GM23338 (cell line): ENCODE data around the gene MEIOSIN. TPM values are rescaled to one million over a fixed set of nuclear protein-coding genes. Genes with fewer than 3 reads are reported as not detected.

Source experiments
- ATAC-seq: fragments of 200-7000 bp; cut with Tn5 transposase; 3 replicates; pipeline ENCODE4 v1.9.1; 2020
- DNase-seq: peaks from one replicate; pipeline ENCODE4 v3.0.0-alpha.2; 2015; ENCODE audit warnings: low spot score
- H2AFZ ChIP-seq: fragments of 200-600 bp; sonication (generic); 2 replicates; pipeline ENCODE4 v1.8.0; 2016; ENCODE audit warnings: antibody characterized with exemption, mild to moderate bottlenecking, moderate library complexity
- H3F3A ChIP-seq: fragments of 200-600 bp; sonication (generic); replicated peaks from 2 replicates; pipeline ENCODE4 v1.8.0; 2017; ENCODE audit warnings: antibody characterized with exemption, mixed run types, low read depth
- H3K27ac ChIP-seq: fragments of 200-600 bp; sonication (generic); 2 replicates; pipeline ENCODE4 v1.6.1; 2016; ENCODE audit warnings: low read depth
- H3K27me3 ChIP-seq: fragments of 200-600 bp; sonication (generic); 2 replicates; pipeline ENCODE4 v1.8.0; 2016; ENCODE audit warnings: mild to moderate bottlenecking, mixed run types, moderate library complexity; ENCODE audit not compliant: insufficient read depth
- H3K36me3 ChIP-seq: fragments of 200-600 bp; sonication (generic); 2 replicates; pipeline ENCODE4 v1.8.0; 2016; ENCODE audit warnings: mild to moderate bottlenecking; ENCODE audit not compliant: insufficient read depth
- H3K4me1 ChIP-seq: fragments of 200-600 bp; sonication (generic); 2 replicates; pipeline ENCODE4 v1.8.0; 2016; ENCODE audit warnings: mild to moderate bottlenecking, moderate library complexity; ENCODE audit not compliant: insufficient read depth
- H3K4me2 ChIP-seq: fragments of 200-600 bp; sonication (generic); 2 replicates; pipeline ENCODE4 v1.7.1; 2017; ENCODE audit warnings: mixed run types
- H3K4me3 ChIP-seq: fragments of 200-600 bp; sonication (generic); 2 replicates; pipeline ENCODE4 v1.6.1; 2016; ENCODE audit warnings: mixed run types
- H3K79me2 ChIP-seq: fragments of 200-600 bp; sonication (generic); replicated peaks from 2 replicates; pipeline ENCODE4 v1.8.0; 2017; ENCODE audit warnings: mild to moderate bottlenecking; ENCODE audit not compliant: insufficient read depth
- H3K9me2 ChIP-seq: fragments of 200-600 bp; sonication (generic); 2 replicates; pipeline ENCODE4 v1.8.0; 2017; ENCODE audit not compliant: insufficient read depth
- H4K20me1 ChIP-seq: fragments of 200-600 bp; sonication (generic); replicated peaks from 2 replicates; pipeline ENCODE4 v1.8.0; 2017; ENCODE audit warnings: mild to moderate bottlenecking; ENCODE audit not compliant: insufficient read depth
- H3K27ac Mint-ChIP-seq: 2 replicates; pipeline ENCODE4 v1.8.0; 2020; ENCODE audit warnings: inconsistent platforms, mild to moderate bottlenecking, moderate library complexity, mixed read lengths
- H3K27me3 Mint-ChIP-seq: 3 replicates; pipeline ENCODE4 v1.8.0; 2022; ENCODE audit warnings: low read depth, mild to moderate bottlenecking, moderate library complexity, mixed read lengths, inconsistent platforms; ENCODE audit not compliant: insufficient read depth, poor library complexity
- H3K36me3 Mint-ChIP-seq: 3 replicates; pipeline ENCODE4 v1.8.0; 2021; ENCODE audit warnings: low read depth, mild to moderate bottlenecking, inconsistent platforms, moderate library complexity, mixed read lengths
- H3K4me1 Mint-ChIP-seq: 3 replicates; pipeline ENCODE4 v1.8.0; 2020; ENCODE audit warnings: mild to moderate bottlenecking, inconsistent platforms, mixed read lengths
- H3K4me3 Mint-ChIP-seq: 3 replicates; pipeline ENCODE4 v1.8.0; 2021; ENCODE audit warnings: moderate library complexity, mild to moderate bottlenecking, inconsistent platforms, mixed read lengths
- H3K9me3 Mint-ChIP-seq: 3 replicates; pipeline ENCODE4 v1.8.0; 2020; ENCODE audit warnings: moderate library complexity, mild to moderate bottlenecking, inconsistent platforms, mixed read lengths
- CREB1 ChIP-seq: fragments of 250-450 bp; sonication (Bioruptor Pico); IDR thresholded peaks from 2 replicates; pipeline ENCODE4 v1.5.0; 2020; ENCODE audit warnings: low read depth, mild to moderate bottlenecking, moderate library complexity
- ETS1 ChIP-seq: IDR thresholded peaks from 2 replicates; pipeline ENCODE4 v1.6.1; 2016; ENCODE audit warnings: antibody characterized with exemption
- EZH2 ChIP-seq: fragments of 200-600 bp; sonication (generic); IDR thresholded peaks from one replicate; pipeline ENCODE4 v1.8.0; 2017; ENCODE audit warnings: antibody characterized with exemption, mild to moderate bottlenecking, low read depth; ENCODE audit not compliant: unreplicated experiment
- EZH2phosphoT487 ChIP-seq: fragments of 200-600 bp; sonication (generic); IDR thresholded peaks from one replicate; pipeline ENCODE4 v1.8.1; 2018; ENCODE audit warnings: antibody characterized with exemption; ENCODE audit not compliant: unreplicated experiment
- JUNB ChIP-seq: IDR thresholded peaks from one replicate; pipeline ENCODE4 v1.6.1; 2016; ENCODE audit warnings: antibody characterized with exemption; ENCODE audit not compliant: unreplicated experiment
- NANOG ChIP-seq: IDR thresholded peaks from 2 replicates; pipeline ENCODE4 v1.6.1; 2016; ENCODE audit warnings: antibody characterized with exemption, borderline replicate concordance
- POLR2AphosphoS5 ChIP-seq: IDR thresholded peaks from 2 replicates; pipeline ENCODE4 v1.6.1; 2016; ENCODE audit warnings: antibody characterized with exemption, low read depth
- STAT1 ChIP-seq: IDR thresholded peaks from one replicate; pipeline ENCODE4 v1.6.1; 2016; ENCODE audit warnings: antibody characterized with exemption; ENCODE audit not compliant: unreplicated experiment
- ZNF114 ChIP-seq: fragments of 250-450 bp; sonication (Bioruptor Pico); IDR thresholded peaks from 2 replicates; pipeline ENCODE4 v1.5.0; 2020; ENCODE audit warnings: mild to moderate bottlenecking, moderate library complexity
- ZNF331 ChIP-seq: fragments of 250-450 bp; sonication (Bioruptor Pico); IDR thresholded peaks from 2 replicates; pipeline ENCODE4 v1.5.0; 2020; ENCODE audit warnings: low read depth, mild to moderate bottlenecking, moderate library complexity
- ZNF462 ChIP-seq: fragments of 250-450 bp; sonication (Bioruptor Pico); IDR thresholded peaks from 2 replicates; pipeline ENCODE4 v1.5.0; 2020; ENCODE audit warnings: mild to moderate bottlenecking, moderate library complexity
- polyA plus RNA-seq: library from polyadenylated mRNA; unstranded; fragments of >200 nt; fragmentation: Nextera tagmentation; extraction: Ambion mirVana; gene quantifications from 2 replicates; pipeline ENCODE4 v1.2.1, GENCODE V29; 2016
- total RNA-seq: library from RNA; depleted of rRNA; stranded (reverse); fragments of >200 nt; shearing (Covaris generic); gene quantifications from 2 replicates; pipeline ENCODE4 v1.2.3, GENCODE V29; 2014
- TF ChIP-seq, protein P1 (sequence below): IDR thresholded peaks from one replicate; pipeline ENCODE4 v1.6.1; 2018; ENCODE audit warnings: antibody characterized with exemption; ENCODE audit not compliant: unreplicated experiment
- TF ChIP-seq, protein P2 (sequence below), 2 experiments: fragments of 200-600 bp in 1 of 2; sonication (generic) in 1 of 2; conservative IDR thresholded peaks; 2 replicates each; pipeline versions ENCODE4 v1.5.1 to v1.6.1; 2016 to 2017; ENCODE audit warnings: antibody characterized with exemption in 2 of 2, low read depth in 2 of 2, mild to moderate bottlenecking in 2 of 2, moderate library complexity in 1 of 2

Gene MEIOSIN
- total and polyA plus RNA-seq, 2 experiments from 2014 or later = 0.21 to 0.28 TPM

- Histone ChIP-seq H3K27me3 (peaks cover 8% of the 10 kb centered on the region), H3K4me1 (peaks cover 26% of the 10 kb centered on the region), H3K36me3 (0 out of 2 replicates have a peak, but pooled peaks cover 3% of the 10 kb centered on the region), H3K4me2 (no peak overlapping the region), H3K4me3 (no peak overlapping the region), H4K20me1 (peaks cover 10% of the 10 kb centered on the region), H3K27ac (no peak overlapping the region), H2AFZ (no peak overlapping the region), H3K79me2 (no peaks in the 10 kb centered on the region), H3K9me2 (no peaks in the 10 kb centered on the region), H3F3A (peaks cover 21% of the 10 kb centered on the region; the same call in 1 of the 2 replicates)
- Mint-ChIP-seq H3K4me3 (no peak overlapping the region; the same call in 2 of the 3 replicates), H3K9me3 (no peaks in the 10 kb centered on the region; the same call in 2 of the 3 replicates), H3K27me3 (peaks cover 35% of the 10 kb centered on the region), H3K36me3 (peaks cover 41% of the 10 kb centered on the region), H3K27ac (no peak overlapping the region), H3K4me1 (peaks cover 29% of the 10 kb centered on the region)
- TF ChIP-seq JUNB = no peak
- TF ChIP-seq, protein P1, sequence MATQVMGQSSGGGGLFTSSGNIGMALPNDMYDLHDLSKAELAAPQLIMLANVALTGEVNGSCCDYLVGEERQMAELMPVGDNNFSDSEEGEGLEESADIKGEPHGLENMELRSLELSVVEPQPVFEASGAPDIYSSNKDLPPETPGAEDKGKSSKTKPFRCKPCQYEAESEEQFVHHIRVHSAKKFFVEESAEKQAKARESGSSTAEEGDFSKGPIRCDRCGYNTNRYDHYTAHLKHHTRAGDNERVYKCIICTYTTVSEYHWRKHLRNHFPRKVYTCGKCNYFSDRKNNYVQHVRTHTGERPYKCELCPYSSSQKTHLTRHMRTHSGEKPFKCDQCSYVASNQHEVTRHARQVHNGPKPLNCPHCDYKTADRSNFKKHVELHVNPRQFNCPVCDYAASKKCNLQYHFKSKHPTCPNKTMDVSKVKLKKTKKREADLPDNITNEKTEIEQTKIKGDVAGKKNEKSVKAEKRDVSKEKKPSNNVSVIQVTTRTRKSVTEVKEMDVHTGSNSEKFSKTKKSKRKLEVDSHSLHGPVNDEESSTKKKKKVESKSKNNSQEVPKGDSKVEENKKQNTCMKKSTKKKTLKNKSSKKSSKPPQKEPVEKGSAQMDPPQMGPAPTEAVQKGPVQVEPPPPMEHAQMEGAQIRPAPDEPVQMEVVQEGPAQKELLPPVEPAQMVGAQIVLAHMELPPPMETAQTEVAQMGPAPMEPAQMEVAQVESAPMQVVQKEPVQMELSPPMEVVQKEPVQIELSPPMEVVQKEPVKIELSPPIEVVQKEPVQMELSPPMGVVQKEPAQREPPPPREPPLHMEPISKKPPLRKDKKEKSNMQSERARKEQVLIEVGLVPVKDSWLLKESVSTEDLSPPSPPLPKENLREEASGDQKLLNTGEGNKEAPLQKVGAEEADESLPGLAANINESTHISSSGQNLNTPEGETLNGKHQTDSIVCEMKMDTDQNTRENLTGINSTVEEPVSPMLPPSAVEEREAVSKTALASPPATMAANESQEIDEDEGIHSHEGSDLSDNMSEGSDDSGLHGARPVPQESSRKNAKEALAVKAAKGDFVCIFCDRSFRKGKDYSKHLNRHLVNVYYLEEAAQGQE = no peak
- TF ChIP-seq ZNF114 (CRISPR knock-in tag) = no peak
- no peak for TF ChIP-seq POLR2AphosphoS5
- no peak for TF ChIP-seq ZNF331
- no peak for TF ChIP-seq NANOG
- no peak for TF ChIP-seq ZNF462 (CRISPR knock-in tag)
- no peak for TF ChIP-seq EZH2phosphoT487
- no peak for TF ChIP-seq EZH2
- no peak for TF ChIP-seq STAT1
- no peak for TF ChIP-seq CREB1 (CRISPR knock-in tag)
- no peak for TF ChIP-seq ETS1
- TF ChIP-seq, protein P2, sequence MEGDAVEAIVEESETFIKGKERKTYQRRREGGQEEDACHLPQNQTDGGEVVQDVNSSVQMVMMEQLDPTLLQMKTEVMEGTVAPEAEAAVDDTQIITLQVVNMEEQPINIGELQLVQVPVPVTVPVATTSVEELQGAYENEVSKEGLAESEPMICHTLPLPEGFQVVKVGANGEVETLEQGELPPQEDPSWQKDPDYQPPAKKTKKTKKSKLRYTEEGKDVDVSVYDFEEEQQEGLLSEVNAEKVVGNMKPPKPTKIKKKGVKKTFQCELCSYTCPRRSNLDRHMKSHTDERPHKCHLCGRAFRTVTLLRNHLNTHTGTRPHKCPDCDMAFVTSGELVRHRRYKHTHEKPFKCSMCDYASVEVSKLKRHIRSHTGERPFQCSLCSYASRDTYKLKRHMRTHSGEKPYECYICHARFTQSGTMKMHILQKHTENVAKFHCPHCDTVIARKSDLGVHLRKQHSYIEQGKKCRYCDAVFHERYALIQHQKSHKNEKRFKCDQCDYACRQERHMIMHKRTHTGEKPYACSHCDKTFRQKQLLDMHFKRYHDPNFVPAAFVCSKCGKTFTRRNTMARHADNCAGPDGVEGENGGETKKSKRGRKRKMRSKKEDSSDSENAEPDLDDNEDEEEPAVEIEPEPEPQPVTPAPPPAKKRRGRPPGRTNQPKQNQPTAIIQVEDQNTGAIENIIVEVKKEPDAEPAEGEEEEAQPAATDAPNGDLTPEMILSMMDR (conservative IDR thresholded peaks at IDR 0.05; ENCODE audit: low read depth in 2 of 2) = no peak
- ATAC-seq (no peak), DNase-seq (no peak)
Observed at GRCh38 chr19:45778010-45778661, 44.9 kb downstream of the MEIOSIN start.
